GM12891 (cell line): Measurements from ENCODE around the gene IFNLR1. TPM values are rescaled to one million over a fixed set of nuclear protein-coding genes. Genes with fewer than 3 reads are reported as not detected.

Experiments
- DNase-seq: peaks from one replicate; pipeline ENCODE4 v3.0.0; 2011; ENCODE audit warnings: low spot score; ENCODE audit not compliant: insufficient read length
- FAIRE-seq: peaks from 2 replicates; lab custom pipeline; 2011; peaks lifted over from hg19 to GRCh38; lab: Jason Lieb, UNC
- PAX5 ChIP-seq: IDR thresholded peaks from 2 replicates; pipeline ENCODE4 v1.6.1; 2011; ENCODE audit warnings: low read length, moderate library complexity, mild to moderate bottlenecking; ENCODE audit not compliant: insufficient read depth, severe bottlenecking
- POLR2A ChIP-seq: IDR thresholded peaks from 2 replicates; pipeline ENCODE4 v1.6.1; 2011; ENCODE audit warnings: low read depth, low read length, control low read depth
- POLR2AphosphoS5 ChIP-seq: IDR thresholded peaks from 2 replicates; pipeline ENCODE4 v1.6.1; 2011; ENCODE audit warnings: low read depth, low read length, control low read depth
- POU2F2 ChIP-seq: IDR thresholded peaks from 2 replicates; pipeline ENCODE4 v1.6.1; 2011; ENCODE audit warnings: low read depth, mild to moderate bottlenecking, control low read depth, low read length, moderate library complexity
- SPI1 ChIP-seq: IDR thresholded peaks from 2 replicates; pipeline ENCODE4 v1.6.1; 2011; ENCODE audit warnings: low read depth, low read length, control low read depth
- TAF1 ChIP-seq: IDR thresholded peaks from 2 replicates; pipeline ENCODE4 v1.6.1; 2011; ENCODE audit warnings: low read depth, low read length, control low read depth
- polyA plus RNA-seq: library from polyadenylated mRNA; unstranded; fragments of >200 nt; gene quantifications from one replicate; pipeline ENCODE4 v1.2.1, GENCODE V29; 2012; ENCODE audit warnings: low read depth, missing spikeins, inconsistent platforms; ENCODE audit not compliant: missing spikeins

The IFNLR1 gene
- 2.3 TPM for polyA plus RNA-seq

DNA sequence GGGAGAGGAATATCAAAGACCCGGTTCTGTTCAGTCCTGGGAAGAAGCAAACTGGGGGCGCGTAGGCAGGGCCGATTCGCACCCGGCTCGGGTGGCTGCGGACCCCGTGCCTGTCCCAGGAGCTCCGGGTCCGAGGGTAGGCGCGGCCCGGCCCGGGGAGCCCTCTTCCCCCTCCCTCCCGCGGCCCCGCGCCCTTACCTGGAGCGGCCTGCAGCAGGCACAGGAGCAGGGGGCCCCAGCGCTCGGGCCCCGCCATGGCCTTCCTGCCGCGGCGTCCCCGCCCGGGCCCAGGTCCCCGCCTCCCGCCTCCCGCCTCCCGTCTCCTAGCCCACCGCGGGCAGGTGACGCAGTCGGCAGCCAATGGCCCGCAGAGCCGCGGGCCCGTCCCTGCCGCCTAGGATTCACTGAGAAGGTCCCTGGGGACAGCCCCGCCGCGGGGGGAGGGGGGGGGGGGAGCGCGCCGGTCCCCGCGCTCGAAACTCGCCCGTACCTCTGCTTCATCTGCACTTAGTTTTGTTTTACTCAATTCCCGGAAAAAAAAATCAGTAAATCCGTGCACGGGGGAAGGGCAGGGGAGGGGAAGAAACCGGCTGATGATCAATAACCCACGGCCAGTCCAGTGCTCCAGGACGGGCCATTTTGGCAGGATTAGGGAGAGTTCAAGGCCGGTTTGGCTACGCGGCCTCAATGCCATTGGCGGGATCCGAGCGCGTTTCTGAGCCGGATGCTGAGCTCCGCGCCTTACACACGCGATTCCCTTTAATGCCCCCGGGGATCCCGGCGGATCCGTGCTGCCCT lies at the start of gene IFNLR1:
Gene IFNLR1 (minus strand): TSS at position 297 of the 798 bp plus-strand sequence. CDS start 41 bp downstream, at position 256.
- DNase-seq (peak; percentile 84), FAIRE-seq (peak; percentile 84)
- TF ChIP-seq TAF1 (no peak), POLR2AphosphoS5 (no peak), SPI1 (no peak), POLR2A (no peak), PAX5 (no peak), POU2F2 (no peak)

DNA sequence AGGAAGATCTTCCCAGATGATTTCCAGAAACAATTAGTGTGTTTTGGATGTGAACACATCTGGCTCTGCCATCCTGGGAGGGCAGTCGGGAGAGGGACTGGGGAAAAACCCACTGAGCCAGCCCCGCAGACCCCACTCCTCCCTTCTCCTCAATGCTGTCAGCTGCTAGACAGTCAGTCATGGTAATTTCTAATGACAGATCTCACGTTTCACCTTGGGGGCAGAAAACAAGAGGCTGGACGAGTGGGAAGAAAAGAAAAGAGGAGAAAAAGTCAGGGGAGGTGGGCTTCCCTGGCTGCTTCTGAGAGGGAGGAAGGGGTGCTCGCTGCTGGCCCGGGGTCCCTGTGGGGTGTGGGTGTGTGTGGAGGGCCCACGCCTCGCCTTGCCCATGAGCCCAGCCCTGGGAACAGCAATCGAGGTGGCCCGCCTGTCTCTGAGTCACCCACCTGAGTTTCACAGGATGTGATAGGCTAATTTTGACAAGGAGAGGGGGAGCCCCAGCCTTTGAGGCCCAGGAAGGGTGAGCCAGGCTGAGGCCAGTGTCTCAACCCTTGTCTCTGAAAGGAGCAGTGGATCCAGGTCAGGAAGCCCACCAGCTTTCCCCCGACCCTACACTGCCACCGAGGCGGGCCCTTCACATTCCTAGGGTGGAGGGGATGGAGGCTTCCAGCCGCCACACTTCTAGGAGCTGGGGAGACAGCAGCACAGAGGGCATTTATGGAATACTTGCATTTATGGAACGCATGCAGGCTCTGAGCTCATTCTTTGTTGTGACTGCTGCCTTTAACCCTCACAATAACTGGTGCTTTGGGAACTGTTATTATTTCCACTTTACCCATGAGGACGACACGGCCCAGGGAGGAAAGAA lies 49.1 kb upstream of the IFNLR1 start:
- DNase-seq, result peak; percentile 43
- peak; percentile 89 for FAIRE-seq
- TF ChIP-seq POLR2AphosphoS5, result no peak
- TF ChIP-seq POU2F2, result peak; percentile 38; the same call in 1 of the 2 replicates

DNA sequence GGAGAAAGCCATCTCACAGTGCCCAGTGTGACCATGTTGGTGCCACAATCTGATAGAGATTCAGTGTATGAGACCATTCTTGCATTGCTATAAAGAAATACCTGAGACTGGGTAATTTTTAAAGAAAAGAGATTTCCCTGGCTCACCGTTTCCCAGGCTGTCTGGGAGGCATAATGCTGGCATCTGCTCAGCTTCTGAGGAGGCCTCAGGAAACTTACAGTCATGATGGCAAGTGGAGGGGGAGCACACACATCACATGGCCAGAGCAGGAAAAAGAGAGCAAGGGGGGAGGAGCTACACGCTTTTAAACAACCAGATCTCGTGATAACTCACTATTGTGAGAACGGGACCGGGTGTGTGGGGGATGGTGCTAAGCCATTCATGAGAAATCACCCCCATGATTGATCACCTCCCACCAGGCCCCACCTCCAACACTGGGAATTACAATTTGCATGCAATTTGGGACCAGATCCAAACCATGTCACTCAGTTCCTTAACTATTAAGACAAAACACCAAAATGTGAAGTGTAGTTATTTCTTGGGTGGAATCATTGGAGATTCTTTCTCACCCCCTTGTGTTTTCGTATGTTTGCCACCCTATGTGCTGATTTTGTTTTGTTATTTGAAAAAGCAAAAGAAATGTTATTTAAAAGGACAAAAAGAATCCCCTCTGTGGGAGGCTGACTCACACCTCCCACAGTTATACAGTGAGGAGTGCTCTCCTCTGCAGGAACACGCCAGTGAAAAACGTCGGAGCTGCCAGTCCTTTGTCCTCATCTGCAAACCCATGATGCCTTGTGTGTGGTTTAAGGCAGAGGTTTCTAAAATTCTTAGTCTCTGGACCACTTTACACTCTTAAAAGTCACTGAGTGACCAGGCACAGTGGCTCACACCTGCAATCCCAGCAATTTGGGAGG lies 46.9 kb upstream of the IFNLR1 start:
- TF ChIP-seq POLR2A (no peak), POLR2AphosphoS5 (no peak), PAX5 (no peak), SPI1 (no peak), POU2F2 (no peak), TAF1 (no peak)
- no peak for DNase-seq
- FAIRE-seq, result peak; percentile 5

DNA sequence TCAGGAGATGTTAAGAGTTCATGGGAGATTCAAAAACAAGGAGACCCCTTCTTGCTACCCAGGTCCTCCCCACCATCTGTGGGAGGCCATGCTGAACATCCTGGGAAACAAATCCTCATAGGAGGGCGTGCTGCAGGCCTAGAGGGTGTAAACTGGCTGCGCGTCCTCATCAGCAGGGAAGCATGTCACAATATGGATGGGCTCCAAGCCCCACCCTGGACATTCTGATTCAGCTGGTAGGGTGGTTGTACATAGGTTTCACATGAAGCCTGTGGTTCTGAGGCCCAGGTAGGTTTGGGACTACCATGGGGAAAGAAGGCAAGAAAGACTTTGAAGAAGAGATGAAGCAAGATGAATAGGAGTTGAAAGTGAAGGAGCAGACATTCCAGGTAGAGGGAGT lies 44.6 kb upstream of the IFNLR1 start:
- TF ChIP-seq PAX5 (no peak), SPI1 (no peak), POLR2AphosphoS5 (no peak), POLR2A (no peak), TAF1 (no peak), POU2F2 (no peak)
- DNase-seq (no peak), FAIRE-seq (peak; percentile 56)

DNA sequence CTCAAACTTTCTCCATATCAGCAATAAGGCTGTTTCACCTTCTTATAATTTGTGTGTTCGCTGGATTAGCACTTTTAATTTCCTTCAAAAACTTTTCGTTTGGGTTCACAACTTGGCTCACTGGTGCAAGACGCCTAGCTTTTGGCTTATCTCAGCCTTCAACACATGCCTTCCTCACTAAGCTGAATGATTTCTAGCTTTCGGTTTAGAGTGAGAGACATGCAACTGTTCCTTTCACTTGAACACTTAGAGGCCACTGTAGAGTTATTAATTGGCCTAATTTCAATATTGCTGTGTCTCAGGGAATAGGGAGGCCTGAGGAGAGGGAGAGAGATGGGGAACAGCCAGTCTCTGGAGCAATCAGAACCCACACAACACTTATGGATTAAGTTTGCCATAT lies 41.2 kb upstream of the IFNLR1 start:
- peak; percentile 97 for FAIRE-seq
- no peak for DNase-seq
- TF ChIP-seq POLR2A, result no peak
- TF ChIP-seq SPI1, result 0 out of 2 replicates have a peak, but pooled peaks have one; percentile 24

DNA sequence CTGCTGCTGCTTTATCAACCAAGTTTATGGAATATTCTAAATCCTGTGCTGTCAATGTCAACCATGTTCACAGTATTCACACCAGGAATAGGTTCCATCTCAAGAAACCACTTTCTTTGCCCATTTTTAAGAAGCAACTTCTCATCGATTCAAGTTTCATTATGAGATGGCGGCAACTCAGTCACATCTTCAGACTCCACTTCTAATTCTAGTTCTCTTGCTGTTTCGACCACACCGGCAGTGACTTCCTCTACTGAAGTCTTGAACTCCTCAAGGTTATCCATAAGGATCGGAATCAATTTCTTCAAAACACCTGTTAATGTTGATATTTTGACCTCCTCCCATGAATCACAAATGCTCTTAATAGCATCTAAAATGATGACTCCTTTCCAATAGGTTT lies 39.7 kb upstream of the IFNLR1 start:
- no peak for DNase-seq
- TF ChIP-seq SPI1 (peak; percentile 87), PAX5 (no peak)
- FAIRE-seq, result peak; percentile 95

DNA sequence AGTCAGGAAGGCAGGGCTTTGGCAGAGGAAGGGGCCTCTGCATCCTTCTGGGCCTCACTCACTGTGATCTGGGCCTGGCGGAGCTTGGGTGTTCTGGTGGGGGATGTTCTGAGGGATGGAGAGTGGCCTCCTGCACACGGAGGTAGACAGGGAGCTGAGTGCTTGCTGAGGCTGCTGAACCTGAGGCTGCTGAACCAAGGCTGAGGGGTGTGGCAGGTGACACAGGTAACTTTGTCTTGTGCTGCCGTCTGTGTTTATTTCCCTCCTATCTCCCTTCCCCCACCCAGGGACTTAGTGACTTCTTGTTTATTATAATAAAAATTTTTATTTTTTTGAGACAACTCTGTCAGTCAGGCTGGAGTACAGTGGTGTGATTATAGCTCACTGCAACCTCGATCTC lies 37.7 kb upstream of the IFNLR1 start:
- DNase-seq, result no peak
- no peak for TF ChIP-seq POU2F2
- TF ChIP-seq POLR2A, result no peak
- TF ChIP-seq PAX5, result no peak
- TF ChIP-seq SPI1, result no peak
- no peak for TF ChIP-seq POLR2AphosphoS5
- TF ChIP-seq TAF1, result no peak
- no peak for FAIRE-seq

DNA sequence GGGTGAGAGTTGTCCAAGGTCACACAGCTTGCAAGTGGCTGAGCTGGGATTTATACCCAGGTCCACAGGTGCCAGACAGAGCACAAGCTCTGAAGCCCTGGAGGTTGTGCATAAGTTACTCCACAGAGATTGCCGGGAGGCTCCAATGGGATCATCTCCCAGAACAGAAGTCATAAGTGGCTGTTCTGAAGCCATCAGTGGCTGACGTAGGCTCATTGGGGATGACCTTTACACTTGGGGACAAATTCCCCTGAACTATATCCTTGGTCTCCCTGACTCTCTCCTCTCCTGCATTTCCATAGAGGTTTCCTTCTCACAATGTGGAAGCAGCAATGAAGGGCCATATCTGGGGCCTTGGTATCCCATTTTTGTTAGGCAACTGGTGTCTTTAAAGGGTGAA lies 37.0 kb upstream of the IFNLR1 start:
- DNase-seq (no peak), FAIRE-seq (no peak)
- TF ChIP-seq POLR2AphosphoS5, result no peak
- TF ChIP-seq TAF1, result no peak

DNA sequence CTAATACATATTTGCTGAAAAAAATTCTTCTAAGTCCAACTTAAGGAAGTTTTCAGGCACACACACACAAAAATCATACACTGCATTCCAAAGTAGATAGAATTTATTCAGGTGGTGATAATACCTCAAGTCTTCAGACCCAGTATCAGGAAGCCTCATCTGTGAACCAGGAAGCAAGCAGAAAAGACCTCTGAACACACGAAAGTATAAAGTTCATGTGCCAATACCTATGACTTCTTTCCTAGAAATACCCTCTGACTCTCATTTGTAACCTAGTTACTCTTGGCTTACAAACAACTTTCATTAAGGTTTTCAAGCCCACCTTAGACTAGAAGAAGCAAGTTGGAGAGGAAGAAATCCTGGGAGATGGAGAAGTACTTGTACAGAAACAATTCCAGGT lies 35.7 kb upstream of the IFNLR1 start:
- TF ChIP-seq SPI1, result no peak
- no peak for TF ChIP-seq PAX5
- no peak for TF ChIP-seq TAF1
- no peak for TF ChIP-seq POLR2AphosphoS5
- TF ChIP-seq POLR2A, result no peak
- no peak for TF ChIP-seq POU2F2
- no peak for DNase-seq
- FAIRE-seq, result no peak
